Stomach smooth muscle (tissue), 2 donors: ENCODE data around the gene SLC13A3.

Source experiments
- H3K27ac ChIP-seq: one replicate; pipeline ENCODE4 v1.7.0; 2013; ENCODE audit warnings: mild to moderate bottlenecking, low read length, inconsistent platforms
- H3K27me3 ChIP-seq, 2 donors: one replicate each; pipeline ENCODE4 v1.7.0; 2013; ENCODE audit warnings: low read length in 2 of 2; ENCODE audit not compliant: insufficient read depth in 2 of 2, control insufficient read depth in 1 of 2
- H3K36me3 ChIP-seq, 2 donors: one replicate each; pipeline ENCODE4 v1.7.0; 2013; ENCODE audit warnings: low read length in 2 of 2; ENCODE audit not compliant: control insufficient read depth in 2 of 2, insufficient read depth in 2 of 2
- H3K4me1 ChIP-seq: one replicate; pipeline ENCODE4 v1.7.0; 2013; ENCODE audit warnings: low read length; ENCODE audit not compliant: control insufficient read depth, insufficient read depth
- H3K4me3 ChIP-seq, 2 donors: one replicate each; pipeline ENCODE4 v1.7.0; 2013; ENCODE audit warnings: low read length in 2 of 2
- H3K9ac ChIP-seq, 2 donors: one replicate each; pipeline ENCODE4 v1.7.0; 2013; ENCODE audit warnings: low read length in 2 of 2, mild to moderate bottlenecking in 1 of 2
- H3K9me3 ChIP-seq, 2 donors: one replicate each; pipeline ENCODE4 v1.7.0; 2013; ENCODE audit warnings: low read length in 2 of 2; ENCODE audit not compliant: control insufficient read depth in 2 of 2
- donor health status: healthy.
- donor health status: Pancreatic carcinoma.

Gene SLC13A3

GRCh38 chr20:46670585-46671584 is 19.6 kb upstream of the SLC13A3 start:
- Histone ChIP-seq H3K9me3 (peaks cover 6% of the 10 kb centered on the region in 2 donors), H3K27me3 (no peaks in the 10 kb centered on the region), H3K4me3 (no peak overlapping the region), H3K36me3 (peaks cover 0 to 2% of the 10 kb centered on the region in 2 donors), H3K9ac (no peak overlapping the region), H3K4me1 (no peaks in the 10 kb centered on the region), H3K27ac (no peak overlapping the region)

- no peaks in the 10 kb centered on the region for H3K4me1 ChIP-seq
- no peak overlapping the region for H3K9ac ChIP-seq
- H3K27ac ChIP-seq, result no peak overlapping the region
- H3K27me3 ChIP-seq, result no peaks in the 10 kb centered on the region
- H3K4me3 ChIP-seq, result no peak overlapping the region
- peaks cover 6% of the 10 kb centered on the region in 2 donors for H3K9me3 ChIP-seq
- H3K36me3 ChIP-seq, result peaks cover 0 to 2% of the 10 kb centered on the region in 2 donors
Measured at GRCh38 chr20:46670228-46670584, 18.9 kb upstream of the SLC13A3 start.

GRCh38 chr20:46666818-46667515 is 15.7 kb upstream of the SLC13A3 start:
- Histone ChIP-seq H3K27me3 (no peaks in the 10 kb centered on the region), H3K27ac (no peak overlapping the region), H3K9me3 (peaks cover 6% of the 10 kb centered on the region in 2 donors), H3K9ac (no peak overlapping the region), H3K4me3 (no peak overlapping the region), H3K4me1 (no peaks in the 10 kb centered on the region), H3K36me3 (peaks cover 0 to 1% of the 10 kb centered on the region in 2 donors)

- no peak overlapping the region for H3K4me3 ChIP-seq
- H3K36me3 ChIP-seq, result no peaks in the 10 kb centered on the region
- H3K27me3 ChIP-seq, result no peaks in the 10 kb centered on the region
- H3K9me3 ChIP-seq, result peaks cover 6% of the 10 kb centered on the region in 2 donors
- H3K4me1 ChIP-seq, result no peaks in the 10 kb centered on the region
- no peak overlapping the region for H3K9ac ChIP-seq
- H3K27ac ChIP-seq, result no peak overlapping the region
Measured at GRCh38 chr20:46666306-46666705, 15.0 kb upstream of the SLC13A3 start.

GRCh38 chr20:46665602-46666001 is 14.3 kb upstream of the SLC13A3 start:
- Histone ChIP-seq H3K36me3 (no peaks in the 10 kb centered on the region), H3K9me3 (peaks cover 3 to 5% of the 10 kb centered on the region in 2 donors), H3K27ac (no peak overlapping the region), H3K27me3 (no peaks in the 10 kb centered on the region), H3K9ac (no peak overlapping the region), H3K4me3 (no peak overlapping the region), H3K4me1 (no peaks in the 10 kb centered on the region)

GRCh38 chr20:46663531-46663930 is 12.3 kb upstream of the SLC13A3 start:
- H3K4me1 ChIP-seq, result no peaks in the 10 kb centered on the region
- H3K36me3 ChIP-seq, result no peaks in the 10 kb centered on the region
- no peaks in the 10 kb centered on the region for H3K27me3 ChIP-seq
- no peak overlapping the region for H3K9ac ChIP-seq
- H3K9me3 ChIP-seq, result peaks cover 0 to 3% of the 10 kb centered on the region in 2 donors
- H3K4me3 ChIP-seq, result no peak overlapping the region
- no peak overlapping the region for H3K27ac ChIP-seq

GRCh38 chr20:46661659-46662058 is 10.4 kb upstream of the SLC13A3 start:
- Histone ChIP-seq H3K36me3 (no peaks in the 10 kb centered on the region), H3K4me3 (no peak overlapping the region), H3K27ac (no peak overlapping the region), H3K4me1 (no peaks in the 10 kb centered on the region), H3K9me3 (peaks cover 0 to 3% of the 10 kb centered on the region in 2 donors), H3K27me3 (no peaks in the 10 kb centered on the region), H3K9ac (no peak overlapping the region)

GRCh38 chr20:46660487-46660886 is 9.2 kb upstream of the SLC13A3 start:
- Histone ChIP-seq H3K4me1 (no peaks in the 10 kb centered on the region), H3K27ac (no peak overlapping the region), H3K27me3 (no peaks in the 10 kb centered on the region), H3K36me3 (no peaks in the 10 kb centered on the region), H3K9ac (no peak overlapping the region), H3K4me3 (no peak overlapping the region), H3K9me3 (peaks cover 0 to 3% of the 10 kb centered on the region in 2 donors)

GRCh38 chr20:46657618-46658017 is 6.4 kb upstream of the SLC13A3 start:
- H3K4me3 ChIP-seq, result no peak overlapping the region
- no peak overlapping the region for H3K27ac ChIP-seq
- H3K27me3 ChIP-seq, result peaks cover 0 to 9% of the 10 kb centered on the region in 2 donors
- H3K9ac ChIP-seq, result no peak overlapping the region
- H3K9me3 ChIP-seq, result peaks cover 0 to 3% of the 10 kb centered on the region in 2 donors
- H3K4me1 ChIP-seq, result no peaks in the 10 kb centered on the region
- H3K36me3 ChIP-seq, result no peaks in the 10 kb centered on the region

GRCh38 chr20:46657137-46657536 is 5.9 kb upstream of the SLC13A3 start:
- Histone ChIP-seq H3K9me3 (peaks cover 0 to 3% of the 10 kb centered on the region in 2 donors), H3K4me1 (no peaks in the 10 kb centered on the region), H3K27ac (no peak overlapping the region), H3K4me3 (no peak overlapping the region), H3K9ac (no peak overlapping the region), H3K36me3 (no peaks in the 10 kb centered on the region), H3K27me3 (peaks cover 0 to 9% of the 10 kb centered on the region in 2 donors)
